ENCODE results near the gene KRT14.
"Not testable (repeated sequence)": the region's sequence is repeated elsewhere in the genome, so short reads cannot be mapped to it uniquely, and the experiment has no call there.

Gene KRT14

GRCh38 chr17:41631025-41631897 is 44.6 kb upstream of the KRT14 start:
- H3K36me3 ChIP-seq (ENCODE audit: control insufficient read depth in 4 of 4, insufficient read depth in 4 of 4, low read length in 3 of 4): no peaks in the 10 kb centered on the region
- ChIA-PET CTCF (no interaction called here), POLR2A (interaction anchor here (0.6 kb wide), 1 partner anchor 714 kb away, joined by 7 read pairs; no protein-coding TSS in a partner anchor)
- WGBS (ENCODE audit: insufficient coverage): 99% methylated on average over 8 of the region's 8 CpGs
- H3K27ac ChIP-seq (ENCODE audit: insufficient read depth in 1 of 2, low read depth in 1 of 2, low read length in 2 of 2, poor library complexity in 1 of 2, severe bottlenecking in 2 of 2): no peak overlapping the region
- peaks cover 0 to 5% (median under 1%) of the 10 kb centered on the region in 4 experiments for H3K4me1 ChIP-seq (ENCODE audit: control extremely low read depth in 1 of 4, control insufficient read depth in 4 of 4, insufficient read depth in 4 of 4, low read length in 3 of 4)
- H3K9me3 ChIP-seq (ENCODE audit: control extremely low read depth in 1 of 5, control insufficient read depth in 4 of 5, insufficient read depth in 2 of 5, low read depth in 1 of 5, low read length in 4 of 5): no peaks in the 10 kb centered on the region
- no peaks in the 10 kb centered on the region for H3K27me3 ChIP-seq (replicated peaks in 2 of 5; ENCODE audit: control insufficient read depth in 4 of 5, insufficient read depth in 5 of 5, low read length in 4 of 5)
- no peak overlapping the region for H3K4me3 ChIP-seq (ENCODE audit: control insufficient read depth in 1 of 7, extremely low read depth in 1 of 7, insufficient read depth in 4 of 7, low read depth in 2 of 7, low read length in 6 of 7)
- DNase-seq: no peak

- no peaks in the 10 kb centered on the region for H3K9me3 ChIP-seq (ENCODE audit: control extremely low read depth in 1 of 5, control insufficient read depth in 4 of 5, insufficient read depth in 2 of 5, low read depth in 1 of 5, low read length in 4 of 5)
- H3K4me1 ChIP-seq (ENCODE audit: control extremely low read depth in 1 of 4, control insufficient read depth in 4 of 4, insufficient read depth in 4 of 4, low read length in 3 of 4): peaks cover 0 to 4% (median under 1%) of the 10 kb centered on the region in 4 experiments
- 95% methylated on average over 12 of the region's 13 CpGs for WGBS (ENCODE audit: insufficient coverage)
- H3K27ac ChIP-seq (ENCODE audit: insufficient read depth in 1 of 2, low read depth in 1 of 2, low read length in 2 of 2, poor library complexity in 1 of 2, severe bottlenecking in 2 of 2): no peak overlapping the region
- no peak for DNase-seq
- no peaks in the 10 kb centered on the region for H3K36me3 ChIP-seq (ENCODE audit: control insufficient read depth in 4 of 4, insufficient read depth in 4 of 4, low read length in 3 of 4)
- POLR2A ChIA-PET: no interaction called here
- no peaks in the 10 kb centered on the region for H3K27me3 ChIP-seq (replicated peaks in 2 of 5; ENCODE audit: control insufficient read depth in 4 of 5, insufficient read depth in 5 of 5, low read length in 4 of 5)
- CTCF ChIA-PET: interaction anchor here (2.2 to 2.5 kb wide), 2 partner anchors 18 to 20 kb away, joined by 5 to 9 read pairs; no protein-coding TSS in a partner anchor
- no peak overlapping the region for H3K4me3 ChIP-seq (ENCODE audit: control insufficient read depth in 1 of 7, extremely low read depth in 1 of 7, insufficient read depth in 4 of 7, low read depth in 2 of 7, low read length in 6 of 7)
Observed at GRCh38 chr17:41629826-41630670, 43.4 kb upstream of the KRT14 start.

- Histone ChIP-seq H3K36me3 (ENCODE audit: control insufficient read depth in 4 of 4, insufficient read depth in 4 of 4, low read length in 3 of 4) (no peaks in the 10 kb centered on the region), H3K9me3 (ENCODE audit: control extremely low read depth in 1 of 5, control insufficient read depth in 4 of 5, insufficient read depth in 2 of 5, low read depth in 1 of 5, low read length in 4 of 5) (no peaks in the 10 kb centered on the region), H3K4me3 (ENCODE audit: control insufficient read depth in 1 of 7, extremely low read depth in 1 of 7, insufficient read depth in 4 of 7, low read depth in 2 of 7, low read length in 6 of 7) (no peak overlapping the region), H3K27ac (ENCODE audit: insufficient read depth in 1 of 2, low read depth in 1 of 2, low read length in 2 of 2, poor library complexity in 1 of 2, severe bottlenecking in 2 of 2) (no peak overlapping the region), H3K27me3 (replicated peaks in 2 of 5; ENCODE audit: control insufficient read depth in 4 of 5, insufficient read depth in 5 of 5, low read length in 4 of 5) (no peaks in the 10 kb centered on the region), H3K4me1 (ENCODE audit: control extremely low read depth in 1 of 4, control insufficient read depth in 4 of 4, insufficient read depth in 4 of 4, low read length in 3 of 4) (no peaks in the 10 kb centered on the region)
- CTCF ChIA-PET: interaction anchor here (0.6 to 2.5 kb wide), 4 partner anchors 19 to 308 kb away, joined by 3 to 9 read pairs (median 4); no protein-coding TSS in a partner anchor
- no peak for DNase-seq
- 83% methylated on average over 2 of the region's 10 CpGs for WGBS (ENCODE audit: insufficient coverage)
- POLR2A ChIA-PET: no interaction called here
Observed at GRCh38 chr17:41629316-41629715, 42.6 kb upstream of the KRT14 start.

- H3K27ac ChIP-seq (ENCODE audit: insufficient read depth in 1 of 2, low read depth in 1 of 2, low read length in 2 of 2, poor library complexity in 1 of 2, severe bottlenecking in 2 of 2); H3K4me3 ChIP-seq (ENCODE audit: control insufficient read depth in 1 of 7, extremely low read depth in 1 of 7, insufficient read depth in 4 of 7, low read depth in 2 of 7, low read length in 6 of 7); H3K4me1 ChIP-seq (ENCODE audit: control extremely low read depth in 1 of 4, control insufficient read depth in 4 of 4, insufficient read depth in 4 of 4, low read length in 3 of 4); H3K36me3 ChIP-seq (ENCODE audit: control insufficient read depth in 4 of 4, insufficient read depth in 4 of 4, low read length in 3 of 4); H3K27me3 ChIP-seq (replicated peaks in 2 of 5; ENCODE audit: control insufficient read depth in 4 of 5, insufficient read depth in 5 of 5, low read length in 4 of 5); POLR2A ChIA-PET; H3K9me3 ChIP-seq (ENCODE audit: control extremely low read depth in 1 of 5, control insufficient read depth in 4 of 5, insufficient read depth in 2 of 5, low read depth in 1 of 5, low read length in 4 of 5); DNase-seq: not testable (repeated sequence)
- CTCF ChIA-PET: interaction anchor here (0.6 to 2.5 kb wide), 5 partner anchors 19 to 307 kb away, joined by 3 to 9 read pairs (median 3); no protein-coding TSS in a partner anchor
- WGBS (ENCODE audit: insufficient coverage): 91% methylated on average over 5 of the region's 11 CpGs
Observed at GRCh38 chr17:41628621-41629255, 42.0 kb upstream of the KRT14 start.

GRCh38 chr17:41628073-41628370 is 41.3 kb upstream of the KRT14 start:
- H3K4me1 ChIP-seq (ENCODE audit: control extremely low read depth in 1 of 4, control insufficient read depth in 4 of 4, insufficient read depth in 4 of 4, low read length in 3 of 4); H3K9me3 ChIP-seq (ENCODE audit: control extremely low read depth in 1 of 5, control insufficient read depth in 4 of 5, insufficient read depth in 2 of 5, low read depth in 1 of 5, low read length in 4 of 5); POLR2A ChIA-PET; DNase-seq; H3K27me3 ChIP-seq (replicated peaks in 2 of 5; ENCODE audit: control insufficient read depth in 4 of 5, insufficient read depth in 5 of 5, low read length in 4 of 5); H3K36me3 ChIP-seq (ENCODE audit: control insufficient read depth in 4 of 4, insufficient read depth in 4 of 4, low read length in 3 of 4); H3K4me3 ChIP-seq (ENCODE audit: control insufficient read depth in 1 of 7, extremely low read depth in 1 of 7, insufficient read depth in 4 of 7, low read depth in 2 of 7, low read length in 6 of 7); H3K27ac ChIP-seq (ENCODE audit: insufficient read depth in 1 of 2, low read depth in 1 of 2, low read length in 2 of 2, poor library complexity in 1 of 2, severe bottlenecking in 2 of 2): not testable (repeated sequence)
- WGBS (ENCODE audit: insufficient coverage): no CpG with 5 or more reads among the region's 1 CpG
- CTCF ChIA-PET: interaction anchor here (2.5 kb wide), 1 partner anchor 18 kb away, joined by 5 read pairs; no protein-coding TSS in a partner anchor

- Histone ChIP-seq H3K9me3 (ENCODE audit: control extremely low read depth in 1 of 5, control insufficient read depth in 4 of 5, insufficient read depth in 2 of 5, low read depth in 1 of 5, low read length in 4 of 5) (no peaks in the 10 kb centered on the region), H3K4me1 (ENCODE audit: control extremely low read depth in 1 of 4, control insufficient read depth in 4 of 4, insufficient read depth in 4 of 4, low read length in 3 of 4) (no peaks in the 10 kb centered on the region), H3K27ac (ENCODE audit: insufficient read depth in 1 of 2, low read depth in 1 of 2, low read length in 2 of 2, poor library complexity in 1 of 2, severe bottlenecking in 2 of 2) (no peak overlapping the region), H3K4me3 (ENCODE audit: control insufficient read depth in 1 of 7, extremely low read depth in 1 of 7, insufficient read depth in 4 of 7, low read depth in 2 of 7, low read length in 6 of 7) (no peak overlapping the region), H3K36me3 (ENCODE audit: control insufficient read depth in 4 of 4, insufficient read depth in 4 of 4, low read length in 3 of 4) (no peaks in the 10 kb centered on the region), H3K27me3 (replicated peaks in 2 of 5; ENCODE audit: control insufficient read depth in 4 of 5, insufficient read depth in 5 of 5, low read length in 4 of 5) (no peaks in the 10 kb centered on the region)
- no peak for DNase-seq
- CTCF ChIA-PET: interaction anchor here (2.5 kb wide), 1 partner anchor 18 kb away, joined by 5 read pairs; no protein-coding TSS in a partner anchor
- WGBS (ENCODE audit: insufficient coverage): 92% methylated on average over 19 of the region's 23 CpGs
- POLR2A ChIA-PET: no interaction called here
Observed at GRCh38 chr17:41627316-41628072, 40.8 kb upstream of the KRT14 start.
